SU-DHL-6 (cell line): ENCODE measurements around the gene SLC7A6.

Source experiments
- H2AFZ ChIP-seq: fragments of 200-600 bp; sonication (generic); 2 replicates; pipeline ENCODE4 v1.6.1; 2014; ENCODE audit warnings: low read depth, mild to moderate bottlenecking, moderate library complexity, mixed read lengths, antibody characterized with exemption, low read length; ENCODE audit not compliant: severe bottlenecking
- H3F3A ChIP-seq: fragments of 200-600 bp; shearing (Covaris generic); 2 replicates; pipeline ENCODE4 v1.6.0; 2016; ENCODE audit warnings: antibody characterized with exemption, mild to moderate bottlenecking; ENCODE audit not compliant: insufficient read depth
- H3K27ac ChIP-seq: fragments of 200-600 bp; sonication (generic); 2 replicates; pipeline ENCODE4 v1.5.1; 2016; ENCODE audit warnings: low read depth, mild to moderate bottlenecking, low read length, moderate library complexity, mixed read lengths
- H3K27me3 ChIP-seq: fragments of 200-600 bp; sonication (generic), shearing (Covaris generic); 2 replicates; pipeline ENCODE4 v1.6.0; 2014; ENCODE audit warnings: mild to moderate bottlenecking, low read length
- H3K36me3 ChIP-seq: fragments of 200-600 bp; sonication (generic); 2 replicates; pipeline ENCODE4 v1.6.1; 2014; ENCODE audit warnings: mild to moderate bottlenecking, low read length, mixed read lengths
- H3K4me2 ChIP-seq: fragments of 300-600, 200-600 bp; shearing (Covaris generic), sonication (generic); 2 replicates; pipeline ENCODE4 v1.6.0; 2014; ENCODE audit warnings: low read length, low read depth, mild to moderate bottlenecking; ENCODE audit not compliant: poor library complexity, severe bottlenecking
- H3K4me3 ChIP-seq: fragments of 200-600 bp; sonication (generic); 2 replicates; pipeline ENCODE4 v1.5.1; 2014; ENCODE audit warnings: antibody characterized with exemption, low read length, mild to moderate bottlenecking, mixed read lengths; ENCODE audit not compliant: insufficient read depth, poor library complexity, severe bottlenecking
- H3K79me2 ChIP-seq: fragments of 200-600 bp; sonication (generic); 2 replicates; pipeline ENCODE4 v1.6.1; 2014; ENCODE audit warnings: mild to moderate bottlenecking, low read length, moderate library complexity; ENCODE audit not compliant: insufficient read depth
- H3K9ac ChIP-seq: fragments of 200-600 bp; sonication (generic); 2 replicates; pipeline ENCODE4 v1.7.0; 2014; ENCODE audit warnings: mild to moderate bottlenecking, low read length
- H3K9me2 ChIP-seq: fragments of 200-600 bp; sonication (generic); replicated peaks from 2 replicates; pipeline ENCODE4 v1.6.1; 2014; ENCODE audit warnings: low read length; ENCODE audit not compliant: insufficient read depth
- H3K9me3 ChIP-seq: fragments of 200-600 bp; sonication (generic); 2 replicates; pipeline ENCODE4 v1.6.1; 2014; ENCODE audit warnings: low read length, mixed read lengths; ENCODE audit not compliant: insufficient read depth
- H4K20me1 ChIP-seq: fragments of 200-600 bp; sonication (generic); 2 replicates; pipeline ENCODE4 v1.6.1; 2014; ENCODE audit warnings: low read depth, mild to moderate bottlenecking, antibody characterized with exemption, low read length, moderate library complexity, mixed read lengths
- EZH2phosphoT487 ChIP-seq: fragments of 200-600 bp; sonication (generic), shearing (Covaris generic); conservative IDR thresholded peaks from 2 replicates; pipeline ENCODE4 v1.6.1; 2018; ENCODE audit warnings: mild to moderate bottlenecking, antibody characterized with exemption, low read length, moderate library complexity, mixed read lengths
- TF ChIP-seq, protein P1 (sequence below): fragments of 200-600 bp; sonication (generic); IDR thresholded peaks from one replicate; pipeline ENCODE4 v1.5.1; 2017; ENCODE audit warnings: antibody characterized with exemption, mild to moderate bottlenecking, low read length, moderate library complexity; ENCODE audit not compliant: insufficient read depth, poor library complexity, severe bottlenecking

The SLC7A6 gene

DNA sequence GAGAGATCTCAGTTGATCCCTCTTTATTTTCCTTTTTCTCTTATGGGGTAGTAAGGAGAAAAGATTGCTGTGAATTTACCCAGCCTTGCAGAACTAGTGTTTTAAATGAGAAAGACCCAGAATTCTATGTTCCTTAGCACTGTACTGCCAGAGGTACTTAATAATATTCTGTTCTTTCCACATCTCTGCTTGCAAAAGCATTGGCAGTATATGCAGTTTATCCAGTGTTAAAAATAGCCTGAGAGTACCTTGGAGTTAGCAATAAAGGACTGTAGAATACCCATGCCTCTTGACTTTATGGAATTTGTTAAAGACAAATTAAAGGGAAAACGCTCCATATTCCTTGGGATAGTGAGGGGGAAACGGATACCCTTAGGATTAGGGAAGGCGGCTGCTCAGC is 11.9 kb downstream of the SLC7A6 start:
- Histone ChIP-seq H3K27ac (peak overlapping the region; percentile 79), H3F3A (peaks cover 19% of the 10 kb centered on the region), H3K9me2 (no peaks in the 10 kb centered on the region), H3K4me3 (no peak overlapping the region), H3K36me3 (0 out of 2 replicates have a peak, but pooled peaks cover 6% of the 10 kb centered on the region), H3K27me3 (no peaks in the 10 kb centered on the region), H4K20me1 (no peaks in the 10 kb centered on the region), H3K9me3 (no peaks in the 10 kb centered on the region), H3K79me2 (peaks cover 73% of the 10 kb centered on the region), H3K9ac (0 out of 2 replicates have a peak overlapping the region, but pooled peaks have one; percentile 8), H3K4me2 (peak overlapping the region; percentile 23), H2AFZ (no peak overlapping the region)
- TF ChIP-seq EZH2phosphoT487 = no peak
- TF ChIP-seq, protein P1, sequence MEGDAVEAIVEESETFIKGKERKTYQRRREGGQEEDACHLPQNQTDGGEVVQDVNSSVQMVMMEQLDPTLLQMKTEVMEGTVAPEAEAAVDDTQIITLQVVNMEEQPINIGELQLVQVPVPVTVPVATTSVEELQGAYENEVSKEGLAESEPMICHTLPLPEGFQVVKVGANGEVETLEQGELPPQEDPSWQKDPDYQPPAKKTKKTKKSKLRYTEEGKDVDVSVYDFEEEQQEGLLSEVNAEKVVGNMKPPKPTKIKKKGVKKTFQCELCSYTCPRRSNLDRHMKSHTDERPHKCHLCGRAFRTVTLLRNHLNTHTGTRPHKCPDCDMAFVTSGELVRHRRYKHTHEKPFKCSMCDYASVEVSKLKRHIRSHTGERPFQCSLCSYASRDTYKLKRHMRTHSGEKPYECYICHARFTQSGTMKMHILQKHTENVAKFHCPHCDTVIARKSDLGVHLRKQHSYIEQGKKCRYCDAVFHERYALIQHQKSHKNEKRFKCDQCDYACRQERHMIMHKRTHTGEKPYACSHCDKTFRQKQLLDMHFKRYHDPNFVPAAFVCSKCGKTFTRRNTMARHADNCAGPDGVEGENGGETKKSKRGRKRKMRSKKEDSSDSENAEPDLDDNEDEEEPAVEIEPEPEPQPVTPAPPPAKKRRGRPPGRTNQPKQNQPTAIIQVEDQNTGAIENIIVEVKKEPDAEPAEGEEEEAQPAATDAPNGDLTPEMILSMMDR = no peak

- Histone ChIP-seq H3K9ac (peak overlapping the region; percentile 31), H3K27ac (peak overlapping the region; percentile 98), H3K27me3 (no peaks in the 10 kb centered on the region), H3K9me3 (no peaks in the 10 kb centered on the region), H3K79me2 (peaks cover 51% of the 10 kb centered on the region), H3K9me2 (no peaks in the 10 kb centered on the region), H3K4me2 (peak overlapping the region; percentile 74), H3K4me3 (no peak overlapping the region), H3F3A (peaks cover 55% of the 10 kb centered on the region), H4K20me1 (no peaks in the 10 kb centered on the region), H2AFZ (no peak overlapping the region), H3K36me3 (0 out of 2 replicates have a peak, but pooled peaks cover under 1% of the 10 kb centered on the region)
- TF ChIP-seq EZH2phosphoT487 = no peak
- TF ChIP-seq, protein P1 = no peak
These were observed 15.6 kb downstream of the SLC7A6 start for GRCh38 chr16:68279726-68280558.

- TF ChIP-seq, protein P1 = no peak
- TF ChIP-seq EZH2phosphoT487 = no peak
- H3K27ac ChIP-seq = peak overlapping the region; percentile 98
- H3K4me3 ChIP-seq = no peak overlapping the region
- H3K79me2 ChIP-seq = peaks cover 56% of the 10 kb centered on the region
- H3K36me3 ChIP-seq = no peaks in the 10 kb centered on the region
- no peaks in the 10 kb centered on the region for H3K9me3 ChIP-seq
- H2AFZ ChIP-seq = no peak overlapping the region
- no peaks in the 10 kb centered on the region for H4K20me1 ChIP-seq
- peak overlapping the region; percentile 6 for H3K9ac ChIP-seq
- peaks cover 55% of the 10 kb centered on the region for H3F3A ChIP-seq
- no peaks in the 10 kb centered on the region for H3K27me3 ChIP-seq
- H3K4me2 ChIP-seq = peak overlapping the region; percentile 85
- no peaks in the 10 kb centered on the region for H3K9me2 ChIP-seq
These were observed 17.2 kb downstream of the SLC7A6 start for GRCh38 chr16:68281368-68282063.
